B cell (primary cell): ENCODE data around the gene ZBTB2. TPM values are rescaled to one million over a fixed set of nuclear protein-coding genes. Genes with fewer than 3 reads are reported as not detected.

Source experiments
- ATAC-seq: fragments of 200-7000 bp; cut with Tn5 transposase; one replicate; pipeline ENCODE4 v1.10.0; 2021; ENCODE audit warnings: low read depth, mild to moderate bottlenecking, moderate number of reproducible peaks, moderate library complexity
- CTCF ChIA-PET: fragments of 350-600 bp; sonication (Branson Sonifier 250); formaldehyde crosslinking; loops from one replicate; lab custom pipeline; 2021; ENCODE audit warnings: antibody characterized with exemption, inconsistent platforms; lab: Charles Lee
- POLR2A ChIA-PET: fragments of 350-600 bp; sonication (Branson Sonifier 250); formaldehyde crosslinking; loops from one replicate; lab custom pipeline; 2021; ENCODE audit warnings: antibody characterized with exemption; lab: Charles Lee
- DNase-seq: peaks from one replicate; pipeline ENCODE4 v3.0.0; 2013
- H2AFZ ChIP-seq: 2 replicates; pipeline ENCODE4 v1.6.1; 2012; ENCODE audit warnings: mild to moderate bottlenecking, low read depth, low read length; ENCODE audit not compliant: insufficient read depth, poor library complexity, severe bottlenecking
- H3K27ac ChIP-seq, 2 donors: 1 replicate in 1 of 2; 2 replicates in 1 of 2; pipeline ENCODE4 v1.5.1; 2012 to 2013; ENCODE audit warnings: low read length in 2 of 2, mild to moderate bottlenecking in 2 of 2, moderate library complexity in 1 of 2
- H3K27me3 ChIP-seq, 4 experiments: fragments of 200-600 bp in 1 of 4; sonication (generic) in 1 of 4; replicated peaks in 1 of 4; 1 replicate in 2 of 4; 2 replicates in 2 of 4; pipeline versions ENCODE4 v1.6.1 to v1.7.0; 2013 to 2016; ENCODE audit warnings: low read length in 3 of 4, mild to moderate bottlenecking in 2 of 4, mixed read lengths in 1 of 4, moderate library complexity in 1 of 4; ENCODE audit not compliant: insufficient read depth in 4 of 4, control insufficient read depth in 3 of 4; ENCODE audit errors: control extremely low read depth in 1 of 4
- H3K36me3 ChIP-seq, 2 experiments: replicated peaks in 1 of 2; 1 replicate in 1 of 2; 2 replicates in 1 of 2; pipeline versions ENCODE4 v1.6.1 to v1.7.1; 2013; ENCODE audit warnings: low read length in 1 of 2; ENCODE audit not compliant: insufficient read depth in 2 of 2, control insufficient read depth in 1 of 2; ENCODE audit errors: control extremely low read depth in 1 of 2, extremely low read depth in 1 of 2
- H3K4me1 ChIP-seq, 2 donors: fragments of 200-600 bp in 1 of 2; sonication (generic) in 1 of 2; 1 replicate in 1 of 2; 2 replicates in 1 of 2; pipeline versions ENCODE4 v1.5.1 to v1.6.1; 2013 to 2017; ENCODE audit warnings: low read length in 2 of 2; ENCODE audit not compliant: control insufficient read depth in 2 of 2, insufficient read depth in 2 of 2
- H3K4me2 ChIP-seq: replicated peaks from 2 replicates; pipeline ENCODE3; 2012; ENCODE audit warnings: mild to moderate bottlenecking, low read depth, low read length; ENCODE audit not compliant: poor library complexity, severe bottlenecking
- H3K4me3 ChIP-seq, 5 experiments: fragments of 200-600 bp in 1 of 5; sonication (generic) in 1 of 5; 1 replicate in 3 of 5; 2 replicates in 2 of 5; pipeline versions ENCODE4 v1.5.1 to v1.7.0; 2011 to 2016; ENCODE audit warnings: low read length in 4 of 5, mild to moderate bottlenecking in 4 of 5, low read depth in 2 of 5, control low read depth in 1 of 5, moderate library complexity in 1 of 5; ENCODE audit not compliant: insufficient read depth in 1 of 5; ENCODE audit errors: control extremely low read depth in 1 of 5, extremely low read depth in 1 of 5
- H3K79me2 ChIP-seq: fragments of 200-600 bp; sonication (generic); one replicate; pipeline ENCODE4 v1.6.0; 2016; ENCODE audit warnings: low read length; ENCODE audit not compliant: control insufficient read depth, insufficient read depth
- H3K9ac ChIP-seq: fragments of 200-600 bp; sonication (generic); 2 replicates; pipeline ENCODE4 v1.6.1; 2017; ENCODE audit warnings: mild to moderate bottlenecking, low read length, moderate library complexity
- H3K9me3 ChIP-seq, 3 donors: one replicate each; pipeline versions ENCODE4 v1.6.1 to v1.7.1; 2013; ENCODE audit warnings: low read length in 2 of 3; ENCODE audit not compliant: control insufficient read depth in 2 of 3, insufficient read depth in 1 of 3; ENCODE audit errors: control extremely low read depth in 1 of 3
- H4K20me1 ChIP-seq: 2 replicates; pipeline ENCODE4 v1.6.0; 2012; ENCODE audit warnings: mild to moderate bottlenecking, low read length; ENCODE audit not compliant: insufficient read depth, control insufficient read depth, poor library complexity, severe bottlenecking
- H3K27ac Mint-ChIP-seq: one replicate; pipeline ENCODE4 v1.8.0; 2021; ENCODE audit warnings: mixed read lengths
- H3K27me3 Mint-ChIP-seq: one replicate; pipeline ENCODE4 v1.8.0; 2021; ENCODE audit warnings: mixed read lengths
- H3K4me1 Mint-ChIP-seq: one replicate; pipeline ENCODE4 v1.8.0; 2021; ENCODE audit warnings: mixed read lengths
- H3K4me3 Mint-ChIP-seq: one replicate; pipeline ENCODE4 v1.8.0; 2021; ENCODE audit warnings: mixed read lengths
- H3K9me3 Mint-ChIP-seq: one replicate; pipeline ENCODE4 v1.8.0; 2022; ENCODE audit warnings: mixed read lengths; ENCODE audit not compliant: insufficient read depth
- EZH2 ChIP-seq: IDR thresholded peaks from 2 replicates; pipeline ENCODE4 v1.6.1; 2012; ENCODE audit warnings: borderline replicate concordance, low read depth, mild to moderate bottlenecking, moderate library complexity, low read length; ENCODE audit not compliant: insufficient read depth, poor library complexity, severe bottlenecking
- WGBS: methylation state at CpG from one replicate; pipeline ENCODE4 v1.1.5; 2013; ENCODE audit warnings: missing lambda C conversion rate; ENCODE audit not compliant: insufficient coverage; 5-methylcytosine and 5-hydroxymethylcytosine counted together
- intact Hi-C: fragments of 100-400 bp; cut with micrococcal nuclease; formaldehyde crosslinking; loops from one replicate; pipeline ENCODE4 v1.10.0; 2022
- polyA plus RNA-seq: library from polyadenylated mRNA; depleted of rRNA; stranded (reverse); fragments of >200 nt; gene quantifications from 2 replicates; pipeline ENCODE4 v1.2.3, GENCODE V29; 2012
- total RNA-seq, 2 donors: library from RNA; stranded (reverse); fragments of 120-200 nt in 1 of 2; gene quantifications; 1 replicate in 1 of 2; 2 replicates in 1 of 2; pipeline versions ENCODE4 v1.2.3 to v1.2.4, GENCODE V29; 2013 to 2022
- TF ChIP-seq, protein P1 (sequence below): fragments of 200-600 bp; IDR thresholded peaks from one replicate; pipeline ENCODE4 v1.8.0; 2022; ENCODE audit warnings: antibody characterized with exemption, mild to moderate bottlenecking

Gene ZBTB2
- total and polyA plus RNA-seq, 2 donors (not counting 1 experiment from before 2014, with no cell fraction given): 15.9 to 17.6 TPM

DNA sequence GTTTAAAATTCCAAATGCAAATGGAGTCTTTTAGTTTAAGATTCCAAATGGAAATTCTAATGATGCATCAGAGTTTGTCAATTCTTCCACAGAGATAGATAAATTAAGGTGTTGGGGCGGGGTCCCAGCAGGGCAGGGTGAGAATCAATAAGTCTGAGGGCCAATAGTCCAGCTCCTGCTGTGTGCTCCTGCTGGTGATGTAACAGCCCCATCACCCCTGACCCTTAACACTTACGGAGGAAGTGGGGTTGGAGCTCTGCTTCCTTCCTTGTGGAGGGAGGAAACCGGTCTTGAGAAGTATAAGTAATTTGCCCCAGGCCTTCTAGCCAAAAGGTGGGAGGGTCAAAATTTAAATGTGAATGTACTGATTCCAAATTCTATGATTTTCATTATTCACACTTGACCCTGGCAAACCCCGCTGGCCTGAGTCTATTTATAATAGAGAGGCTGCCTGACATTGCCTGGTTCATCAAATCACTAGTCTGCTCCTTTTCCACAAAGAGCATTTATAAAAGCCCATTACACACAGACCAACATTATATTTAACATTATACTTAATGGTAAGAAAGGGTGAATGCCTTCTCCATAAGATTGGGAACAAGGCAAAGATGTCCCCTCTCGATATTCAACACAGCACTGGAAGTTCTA is 17.2 kb downstream of the ZBTB2 start:
- no peak for ATAC-seq
- no peak for DNase-seq
- Histone ChIP-seq H3K4me1 (peaks cover 31 to 32% of the 10 kb centered on the region in 2 donors), H2AFZ (no peak overlapping the region), H4K20me1 (peaks cover 60% of the 10 kb centered on the region), H3K79me2 (peaks cover 88% of the 10 kb centered on the region), H3K4me3 (no peak overlapping the region), H3K4me2 (no peak overlapping the region), H3K9me3 (no peaks in the 10 kb centered on the region), H3K27ac (no peak overlapping the region), H3K9ac (no peak overlapping the region), H3K27me3 (no peaks in the 10 kb centered on the region), H3K36me3 (peaks cover 0 to 36% of the 10 kb centered on the region in 2 experiments)
- Mint-ChIP-seq H3K27me3 (no peaks in the 10 kb centered on the region), H3K4me1 (peaks cover 44% of the 10 kb centered on the region), H3K27ac (no peak overlapping the region), H3K9me3 (no peaks in the 10 kb centered on the region), H3K4me3 (no peak overlapping the region)
- POLR2A ChIA-PET: interaction anchor here (0.6 to 0.8 kb wide), 3 partner anchors 12 to 1175 kb away, joined by 3 to 7 read pairs (median 3); no protein-coding TSS in a partner anchor
- CTCF ChIA-PET: interaction anchor here (0.7 kb wide), 1 partner anchor 55 kb away, joined by 3 read pairs; no protein-coding TSS in a partner anchor
- intact Hi-C loops: no loop called here
- TF ChIP-seq EZH2: no peak
- TF ChIP-seq, protein P1, sequence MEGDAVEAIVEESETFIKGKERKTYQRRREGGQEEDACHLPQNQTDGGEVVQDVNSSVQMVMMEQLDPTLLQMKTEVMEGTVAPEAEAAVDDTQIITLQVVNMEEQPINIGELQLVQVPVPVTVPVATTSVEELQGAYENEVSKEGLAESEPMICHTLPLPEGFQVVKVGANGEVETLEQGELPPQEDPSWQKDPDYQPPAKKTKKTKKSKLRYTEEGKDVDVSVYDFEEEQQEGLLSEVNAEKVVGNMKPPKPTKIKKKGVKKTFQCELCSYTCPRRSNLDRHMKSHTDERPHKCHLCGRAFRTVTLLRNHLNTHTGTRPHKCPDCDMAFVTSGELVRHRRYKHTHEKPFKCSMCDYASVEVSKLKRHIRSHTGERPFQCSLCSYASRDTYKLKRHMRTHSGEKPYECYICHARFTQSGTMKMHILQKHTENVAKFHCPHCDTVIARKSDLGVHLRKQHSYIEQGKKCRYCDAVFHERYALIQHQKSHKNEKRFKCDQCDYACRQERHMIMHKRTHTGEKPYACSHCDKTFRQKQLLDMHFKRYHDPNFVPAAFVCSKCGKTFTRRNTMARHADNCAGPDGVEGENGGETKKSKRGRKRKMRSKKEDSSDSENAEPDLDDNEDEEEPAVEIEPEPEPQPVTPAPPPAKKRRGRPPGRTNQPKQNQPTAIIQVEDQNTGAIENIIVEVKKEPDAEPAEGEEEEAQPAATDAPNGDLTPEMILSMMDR: no peak
- WGBS: no CpG with 5 or more reads among the region's 5 CpGs

DNA sequence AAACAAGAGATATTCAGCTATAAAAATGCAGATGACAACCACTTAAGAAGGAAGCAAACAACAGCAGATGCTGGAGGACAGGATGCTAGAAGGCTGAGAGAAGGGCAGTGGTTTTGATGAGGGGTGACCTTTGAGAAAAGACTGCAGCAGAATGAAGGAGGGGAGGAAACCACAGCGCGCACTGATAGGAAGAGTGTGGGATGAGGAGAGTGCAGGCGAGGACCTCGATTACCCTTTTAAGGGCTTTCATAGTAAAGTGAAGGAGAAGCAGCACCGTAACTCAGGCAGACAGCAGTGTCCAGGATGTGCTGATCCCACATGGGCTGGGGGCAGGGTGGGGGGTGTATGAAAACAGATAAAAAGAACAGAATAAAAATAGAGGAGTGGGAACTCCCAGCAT is 19.2 kb downstream of the ZBTB2 start:
- Histone ChIP-seq H3K4me1 (peaks cover 27% of the 10 kb centered on the region in 2 donors), H3K27me3 (no peaks in the 10 kb centered on the region), H3K27ac (no peak overlapping the region), H2AFZ (no peak overlapping the region), H3K4me3 (no peak overlapping the region), H3K36me3 (peaks cover 0 to 39% of the 10 kb centered on the region in 2 experiments), H4K20me1 (peaks cover 56% of the 10 kb centered on the region), H3K4me2 (no peak overlapping the region), H3K9me3 (no peaks in the 10 kb centered on the region), H3K79me2 (peaks cover 68% of the 10 kb centered on the region), H3K9ac (no peak overlapping the region)
- H3K9me3 Mint-ChIP-seq: no peaks in the 10 kb centered on the region
- intact Hi-C loops: no loop called here
- 63% methylated on average over 5 of the region's 5 CpGs for WGBS
- peaks cover 33% of the 10 kb centered on the region for H3K4me1 Mint-ChIP-seq
- no peak overlapping the region for H3K4me3 Mint-ChIP-seq
- no peak overlapping the region for H3K27ac Mint-ChIP-seq
- DNase-seq (no peak), ATAC-seq (no peak)
- POLR2A ChIA-PET: no interaction called here
- no peaks in the 10 kb centered on the region for H3K27me3 Mint-ChIP-seq
- CTCF ChIA-PET: no interaction called here
- no peak for TF ChIP-seq EZH2
- TF ChIP-seq, protein P1: no peak
